A549 (cell line): ENCODE results near the gene RPL35. TPM values are rescaled to one million over a fixed set of nuclear protein-coding genes. Genes with fewer than 3 reads are reported as not detected.

Source experiments
- ATAC-seq, 2 experiments: fragments of 200-7000 bp in 1 of 2; fragments of >200 bp in 1 of 2; cut with Nextera tagmentation in 1 of 2; cut with Tn5 transposase in 1 of 2; 3 replicates each; pipeline versions ENCODE4 v1.8.0 to v1.9.1; 2018 to 2020; ENCODE audit warnings: mild to moderate bottlenecking in 1 of 2, moderate library complexity in 1 of 2
- CTCF ChIA-PET: fragments of 300-600 bp; sonication (Branson Sonifier 250); formaldehyde crosslinking; extraction: SDS; loops from one replicate; lab custom pipeline; 2021; ENCODE audit warnings: antibody characterized with exemption, inconsistent platforms; lab: Yijun Ruan, JAX
- POLR2A ChIA-PET: fragments of 350-600 bp; formaldehyde crosslinking; extraction: SDS; loops from one replicate; lab custom pipeline; 2021; ENCODE audit warnings: antibody characterized with exemption, inconsistent platforms; lab: Yijun Ruan, JAX
- DNase-seq, 2 experiments: peaks; one replicate each; pipeline versions ENCODE4 v3.0.0 to v3.0.0-alpha.2; 2011 to 2016; ENCODE audit warnings: low read depth in 1 of 2, low spot score in 1 of 2
- FAIRE-seq: peaks from 2 replicates; lab custom pipeline; 2011; peaks lifted over from hg19 to GRCh38; lab: Jason Lieb, UNC
- H3K27ac ChIP-seq, 2 experiments: fragments of >200 bp; sonication (Bioruptor Twin); formaldehyde crosslinking; 3 replicates each; pipeline ENCODE4 v1.5.1; 2016 to 2017
- H3K4me1 ChIP-seq: fragments of >200 bp; sonication (Bioruptor Twin); formaldehyde crosslinking; 3 replicates; pipeline ENCODE4 v1.6.1; 2016
- H3K4me2 ChIP-seq: fragments of >200 bp; sonication (Bioruptor Twin); formaldehyde crosslinking; 3 replicates; pipeline ENCODE4 v1.6.1; 2016
- H3K4me3 ChIP-seq: fragments of >200 bp; sonication (Bioruptor Twin); formaldehyde crosslinking; 3 replicates; pipeline ENCODE4 v1.5.1; 2016
- H3K9me3 ChIP-seq: fragments of >200 bp; sonication (Bioruptor Twin); formaldehyde crosslinking; 3 replicates; pipeline ENCODE4 v1.6.1; 2016
- CBX2 ChIP-seq: fragments of 200-600 bp; sonication (generic); IDR thresholded peaks from 2 replicates; pipeline ENCODE4 v1.6.1; 2016; ENCODE audit warnings: low read depth, mild to moderate bottlenecking, borderline replicate concordance
- CBX8 ChIP-seq: fragments of 200-600 bp; sonication (generic); IDR thresholded peaks from 2 replicates; pipeline ENCODE4 v1.6.1; 2016
- CEBPB ChIP-seq, 2 experiments: fragments of >200 bp in 1 of 2; sonication (Bioruptor Twin) in 1 of 2; formaldehyde crosslinking in 1 of 2; IDR thresholded peaks; 2 replicates each; pipeline ENCODE4 v1.6.1; 2012 to 2016
- CHD2 ChIP-seq: fragments of 150-350 bp; IDR thresholded peaks from 2 replicates; pipeline ENCODE4 v1.6.1; 2014; ENCODE audit warnings: low read length; ENCODE audit not compliant: partially characterized antibody
- CHD4 ChIP-seq: fragments of 200-600 bp; sonication (generic); IDR thresholded peaks from 2 replicates; pipeline ENCODE4 v1.6.1; 2016; ENCODE audit warnings: antibody characterized with exemption, mild to moderate bottlenecking, borderline replicate concordance
- EHF ChIP-seq: fragments of 250-450 bp; sonication (Bioruptor Pico); IDR thresholded peaks from 2 replicates; pipeline ENCODE4 v1.5.0; 2020; ENCODE audit warnings: mild to moderate bottlenecking
- EHMT2 ChIP-seq: fragments of 200-600 bp; sonication (generic); IDR thresholded peaks from 2 replicates; pipeline ENCODE4 v1.6.1; 2016; ENCODE audit warnings: antibody characterized with exemption, low read depth, mild to moderate bottlenecking, moderate library complexity
- FOSL2 ChIP-seq, 2 experiments: fragments of 450-650 bp in 1 of 2; fragments of >200 bp in 1 of 2; sonication (Bioruptor Twin) in 1 of 2; formaldehyde crosslinking; IDR thresholded peaks; 2 replicates each; pipeline versions ENCODE4 v1.5.0 to v1.6.1; 2016 to 2020; ENCODE audit warnings: mild to moderate bottlenecking in 1 of 2, moderate library complexity in 1 of 2
- FOXS1 ChIP-seq: fragments of 250-450 bp; sonication (Bioruptor Pico); IDR thresholded peaks from 2 replicates; pipeline ENCODE4 v1.5.0; 2020; ENCODE audit warnings: mild to moderate bottlenecking, moderate library complexity
- GATA3 ChIP-seq: IDR thresholded peaks from 2 replicates; pipeline ENCODE4 v1.6.1; 2012; ENCODE audit warnings: borderline replicate concordance
- HEYL ChIP-seq: fragments of 250-450 bp; sonication (Bioruptor Pico); IDR thresholded peaks from 2 replicates; pipeline ENCODE4 v1.8.0; 2021; ENCODE audit warnings: mild to moderate bottlenecking, moderate library complexity
- HOXA7 ChIP-seq: fragments of 250-450 bp; sonication (Bioruptor Pico); IDR thresholded peaks from 2 replicates; pipeline ENCODE4 v1.5.0; 2020; ENCODE audit warnings: mild to moderate bottlenecking, moderate library complexity
- JUNB ChIP-seq: fragments of >200 bp; sonication (Bioruptor Twin); formaldehyde crosslinking; IDR thresholded peaks from 2 replicates; pipeline ENCODE4 v1.6.1; 2016
- KDM1A ChIP-seq: fragments of 200-600 bp; sonication (generic); IDR thresholded peaks from 2 replicates; pipeline ENCODE4 v1.6.1; 2016; ENCODE audit warnings: low read depth, mild to moderate bottlenecking
- MAZ ChIP-seq: fragments of 150-350 bp; IDR thresholded peaks from 2 replicates; pipeline ENCODE4 v1.6.1; 2014; ENCODE audit warnings: antibody characterized with exemption, low read depth, low read length, borderline replicate concordance
- MYC ChIP-seq: IDR thresholded peaks from 2 replicates; pipeline ENCODE4 v1.6.1; 2012; ENCODE audit warnings: mild to moderate bottlenecking, inconsistent platforms, low read length, improper control_type of control experiment, borderline replicate concordance
- NFE2L2 ChIP-seq: fragments of 150-350 bp; conservative IDR thresholded peaks from 2 replicates; pipeline ENCODE4 v1.6.1; 2014; ENCODE audit warnings: low read length
- POLR2A ChIP-seq: IDR thresholded peaks from 2 replicates; pipeline ENCODE4 v1.6.1; 2012; ENCODE audit warnings: mild to moderate bottlenecking, low read length
- RCOR1 ChIP-seq: fragments of 150-350 bp; IDR thresholded peaks from 2 replicates; pipeline ENCODE4 v1.6.1; 2014; ENCODE audit warnings: antibody characterized with exemption, low read length, low read depth
- RFX5 ChIP-seq: fragments of 450-650 bp; IDR thresholded peaks from 2 replicates; pipeline ENCODE4 v1.7.1; 2014; ENCODE audit warnings: antibody characterized with exemption, mild to moderate bottlenecking, moderate library complexity
- ZC3H11A ChIP-seq: fragments of 450-650 bp; IDR thresholded peaks from 2 replicates; pipeline ENCODE4 v1.6.1; 2014; ENCODE audit warnings: antibody characterized with exemption, mild to moderate bottlenecking
- ZNF302 ChIP-seq: fragments of 250-450 bp; sonication (Bioruptor Pico); IDR thresholded peaks from 2 replicates; pipeline ENCODE4 v1.9.0; 2021; ENCODE audit warnings: inconsistent platforms, mild to moderate bottlenecking, moderate library complexity
- ZSCAN20 ChIP-seq: fragments of 250-450 bp; sonication (Bioruptor Pico); IDR thresholded peaks from 2 replicates; pipeline ENCODE4 v1.8.0; 2022; ENCODE audit warnings: mild to moderate bottlenecking, moderate library complexity
- WGBS: methylation state at CpG from one replicate; pipeline ENCODE4 v1.1.6; 2017; ENCODE audit errors: missing lambda C conversion rate; 5-methylcytosine and 5-hydroxymethylcytosine counted together
- polyA plus RNA-seq, 4 experiments: library from polyadenylated mRNA; depleted of rRNA in 3 of 4; stranded (reverse); fragments of >200 nt; fragmentation: RNase III in 1 of 4; extraction: RNeasy Plus Mini Kit Qiagen cat#74134 plus additional on column Dnase treatment in 1 of 4; gene quantifications; 2 replicates in 3 of 4; 3 replicates in 1 of 4; pipeline ENCODE4 v1.2.3, GENCODE V29; 2011 to 2017
- TF ChIP-seq, protein P1 (sequence below): fragments of 250-450 bp; sonication (Bioruptor Pico); IDR thresholded peaks from 2 replicates; pipeline ENCODE4 v1.5.0; 2021; ENCODE audit warnings: mild to moderate bottlenecking, moderate library complexity, borderline replicate concordance
- TF ChIP-seq, protein P2 (sequence below): IDR thresholded peaks from 2 replicates; pipeline ENCODE4 v1.6.1; 2012
- TF ChIP-seq, protein P3 (sequence below): IDR thresholded peaks from 2 replicates; pipeline ENCODE4 v1.6.1; 2012; ENCODE audit warnings: low read depth, borderline replicate concordance
- TF ChIP-seq, protein P4 (sequence below): fragments of 150-350 bp; IDR thresholded peaks from 2 replicates; pipeline ENCODE4 v1.6.1; 2014; ENCODE audit warnings: low read depth, mild to moderate bottlenecking, low read length

The RPL35 gene
- polyA plus RNA-seq, 2 of the 4 experiments (the other 2 are of a cell fraction) = 2,307 to 3,076 TPM

DNA sequence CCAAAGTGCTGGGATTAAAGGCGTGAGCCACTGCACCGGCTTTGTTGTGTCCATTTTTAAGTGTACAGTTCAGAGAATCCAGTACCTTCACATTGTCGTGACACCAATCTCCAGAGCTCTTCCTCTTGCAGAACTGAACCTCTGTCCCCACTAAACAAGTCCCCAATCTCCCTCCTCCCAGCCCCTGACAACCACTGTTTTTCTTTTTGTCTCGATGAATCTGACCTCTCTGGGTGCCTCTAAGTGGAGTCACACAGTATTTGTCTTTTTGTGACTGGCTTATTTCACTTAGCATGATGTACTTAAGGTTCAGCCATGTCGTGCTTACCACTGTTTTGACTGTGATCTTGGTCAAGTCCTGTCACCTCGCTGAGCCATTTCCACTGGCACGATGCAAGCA, 6.9 kb downstream of the RPL35 start:
- Histone ChIP-seq H3K27ac (no peak overlapping the region), H3K4me1 (peaks cover 41% of the 10 kb centered on the region), H3K4me2 (no peak overlapping the region), H3K9me3 (no peaks in the 10 kb centered on the region), H3K4me3 (no peak overlapping the region)
- ATAC-seq (no peak), DNase-seq (no peak), FAIRE-seq (no peak)
- CTCF ChIA-PET = interaction anchor here (1.8 to 43.0 kb wide), 7 partner anchors 19 to 520 kb away, joined by 5 to 2512 read pairs (median 39); partner anchors contain the start of genes NR6A1 and OLFML2A
- POLR2A ChIA-PET = interaction anchor here (0.6 to 5.5 kb wide), 4 partner anchors 9 to 387 kb away, joined by 4 to 52 read pairs (median 4); partner anchors contain the start of gene NR6A1
- TF ChIP-seq CEBPB (IDR thresholded peaks at IDR 0.05) (no peak), POLR2A (no peak), CHD2 (no peak), CBX2 (no peak), GATA3 (no peak), ZC3H11A (no peak), FOXS1 (no peak), ZSCAN20 (no peak), HEYL (no peak), KDM1A (no peak), EHMT2 (no peak), ZNF302 (CRISPR knock-in tag) (no peak), CHD4 (no peak), EHF (CRISPR knock-in tag) (no peak), FOSL2 (IDR thresholded peaks at IDR 0.05) (no peak), FOSL2 (CRISPR knock-in tag; IDR thresholded peaks at IDR 0.05) (no peak)
- TF ChIP-seq, protein P1, sequence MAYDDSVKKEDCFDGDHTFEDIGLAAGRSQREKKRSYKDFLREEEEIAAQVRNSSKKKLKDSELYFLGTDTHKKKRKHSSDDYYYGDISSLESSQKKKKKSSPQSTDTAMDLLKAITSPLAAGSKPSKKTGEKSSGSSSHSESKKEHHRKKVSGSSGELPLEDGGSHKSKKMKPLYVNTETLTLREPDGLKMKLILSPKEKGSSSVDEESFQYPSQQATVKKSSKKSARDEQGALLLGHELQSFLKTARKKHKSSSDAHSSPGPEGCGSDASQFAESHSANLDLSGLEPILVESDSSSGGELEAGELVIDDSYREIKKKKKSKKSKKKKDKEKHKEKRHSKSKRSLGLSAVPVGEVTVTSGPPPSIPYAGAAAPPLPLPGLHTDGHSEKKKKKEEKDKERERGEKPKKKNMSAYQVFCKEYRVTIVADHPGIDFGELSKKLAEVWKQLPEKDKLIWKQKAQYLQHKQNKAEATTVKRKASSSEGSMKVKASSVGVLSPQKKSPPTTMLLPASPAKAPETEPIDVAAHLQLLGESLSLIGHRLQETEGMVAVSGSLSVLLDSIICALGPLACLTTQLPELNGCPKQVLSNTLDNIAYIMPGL = no peak
- TF ChIP-seq, protein P2, sequence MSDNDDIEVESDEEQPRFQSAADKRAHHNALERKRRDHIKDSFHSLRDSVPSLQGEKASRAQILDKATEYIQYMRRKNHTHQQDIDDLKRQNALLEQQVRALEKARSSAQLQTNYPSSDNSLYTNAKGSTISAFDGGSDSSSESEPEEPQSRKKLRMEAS = no peak
- 57% methylated on average over 7 of the region's 7 CpGs for WGBS

DNA sequence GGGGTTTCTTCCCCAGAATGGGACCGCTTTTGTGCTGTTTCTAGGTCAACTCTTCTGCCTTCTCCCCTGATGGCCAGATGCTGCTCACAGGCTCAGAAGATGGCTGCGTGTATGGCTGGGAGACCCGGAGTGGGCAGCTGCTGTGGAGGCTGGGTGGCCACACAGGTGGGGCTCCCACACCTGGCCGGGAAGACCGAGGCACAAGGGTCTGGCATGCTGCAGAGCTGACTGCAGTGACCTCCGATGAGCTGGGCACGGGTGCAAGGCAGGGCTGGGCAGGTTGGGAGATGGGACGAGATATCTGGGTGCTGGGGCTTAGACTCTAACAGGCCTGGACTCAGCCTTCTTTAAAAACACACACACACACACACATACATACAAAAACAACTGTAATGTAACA, 7.6 kb downstream of the RPL35 start:
- Histone ChIP-seq H3K4me3 (no peak overlapping the region), H3K4me1 (peaks cover 41% of the 10 kb centered on the region), H3K9me3 (no peaks in the 10 kb centered on the region), H3K4me2 (no peak overlapping the region), H3K27ac (no peak overlapping the region)
- no peak for TF ChIP-seq ZNF302 (CRISPR knock-in tag)
- no peak for TF ChIP-seq GATA3
- TF ChIP-seq MAZ = no peak
- no peak for TF ChIP-seq RFX5
- no peak for TF ChIP-seq ZC3H11A
- TF ChIP-seq ZSCAN20 = no peak
- TF ChIP-seq HEYL = no peak
- no peak for TF ChIP-seq NFE2L2
- TF ChIP-seq HOXA7 (CRISPR knock-in tag) = no peak
- no peak for TF ChIP-seq CBX8
- TF ChIP-seq, protein P2 = no peak
- no peak for TF ChIP-seq MYC
- TF ChIP-seq JUNB = no peak
- TF ChIP-seq RCOR1 = no peak
- TF ChIP-seq POLR2A = no peak
- TF ChIP-seq, protein P3, sequence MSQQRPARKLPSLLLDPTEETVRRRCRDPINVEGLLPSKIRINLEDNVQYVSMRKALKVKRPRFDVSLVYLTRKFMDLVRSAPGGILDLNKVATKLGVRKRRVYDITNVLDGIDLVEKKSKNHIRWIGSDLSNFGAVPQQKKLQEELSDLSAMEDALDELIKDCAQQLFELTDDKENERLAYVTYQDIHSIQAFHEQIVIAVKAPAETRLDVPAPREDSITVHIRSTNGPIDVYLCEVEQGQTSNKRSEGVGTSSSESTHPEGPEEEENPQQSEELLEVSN = no peak
- TF ChIP-seq, protein P4, sequence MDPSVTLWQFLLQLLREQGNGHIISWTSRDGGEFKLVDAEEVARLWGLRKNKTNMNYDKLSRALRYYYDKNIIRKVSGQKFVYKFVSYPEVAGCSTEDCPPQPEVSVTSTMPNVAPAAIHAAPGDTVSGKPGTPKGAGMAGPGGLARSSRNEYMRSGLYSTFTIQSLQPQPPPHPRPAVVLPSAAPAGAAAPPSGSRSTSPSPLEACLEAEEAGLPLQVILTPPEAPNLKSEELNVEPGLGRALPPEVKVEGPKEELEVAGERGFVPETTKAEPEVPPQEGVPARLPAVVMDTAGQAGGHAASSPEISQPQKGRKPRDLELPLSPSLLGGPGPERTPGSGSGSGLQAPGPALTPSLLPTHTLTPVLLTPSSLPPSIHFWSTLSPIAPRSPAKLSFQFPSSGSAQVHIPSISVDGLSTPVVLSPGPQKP = no peak
- 91% methylated on average over 8 of the region's 8 CpGs for WGBS
- ATAC-seq (no peak), FAIRE-seq (no peak), DNase-seq (no peak)
- ChIA-PET POLR2A (interaction anchor here (0.9 to 5.5 kb wide), 5 partner anchors 8 to 387 kb away, joined by 4 to 52 read pairs (median 12); partner anchors contain the start of genes ARPC5L, NR6A1, OLFML2A and RPL35), CTCF (interaction anchor here (0.6 to 43.0 kb wide), 30 partner anchors 10 to 850 kb away, joined by 3 to 2512 read pairs (median 5); partner anchors contain the start of genes ARPC5L, NR6A1, OLFML2A and RPL35)
